Stimulated activated naive CD8-positive, alpha-beta T cell treated with anti-CD3 and anti-CD28 coated beads, Interleukin-15, amount 100 ng/mL, for 72 hours (primary cell): ENCODE data around the gene AMMECR1.
"Not testable (repeated sequence)": the region's sequence is repeated elsewhere in the genome, so short reads cannot be mapped to it uniquely, and the experiment has no call there.

Experiments used
- ATAC-seq: fragments of 150-1000 bp; cut with Tn5 transposase; 2 replicates; pipeline ENCODE4 v1.10.0; 2021; ENCODE audit warnings: mild to moderate bottlenecking, moderate library complexity
- DNase-seq, 2 donors: peaks; one replicate each; pipeline ENCODE4 v3.0.0; 2021 to 2022
- H3K27ac Mint-ChIP-seq, 2 donors: one replicate each; pipeline ENCODE4 v1.8.0; 2022; ENCODE audit warnings: mild to moderate bottlenecking in 2 of 2, mixed read lengths in 2 of 2, moderate library complexity in 2 of 2
- H3K27me3 Mint-ChIP-seq: one replicate; pipeline ENCODE4 v1.8.0; 2022; ENCODE audit warnings: mixed read lengths
- H3K4me1 Mint-ChIP-seq: one replicate; pipeline ENCODE4 v1.8.0; 2022; ENCODE audit warnings: mild to moderate bottlenecking, mixed read lengths
- H3K4me3 Mint-ChIP-seq, 2 donors: one replicate each; pipeline ENCODE4 v1.8.0; 2022; ENCODE audit warnings: mild to moderate bottlenecking in 2 of 2, mixed read lengths in 2 of 2, moderate library complexity in 1 of 2
- H3K9me3 Mint-ChIP-seq, 2 donors: one replicate each; pipeline ENCODE4 v1.8.0; 2022; ENCODE audit warnings: mixed read lengths in 2 of 2

AMMECR1 gene

DNA sequence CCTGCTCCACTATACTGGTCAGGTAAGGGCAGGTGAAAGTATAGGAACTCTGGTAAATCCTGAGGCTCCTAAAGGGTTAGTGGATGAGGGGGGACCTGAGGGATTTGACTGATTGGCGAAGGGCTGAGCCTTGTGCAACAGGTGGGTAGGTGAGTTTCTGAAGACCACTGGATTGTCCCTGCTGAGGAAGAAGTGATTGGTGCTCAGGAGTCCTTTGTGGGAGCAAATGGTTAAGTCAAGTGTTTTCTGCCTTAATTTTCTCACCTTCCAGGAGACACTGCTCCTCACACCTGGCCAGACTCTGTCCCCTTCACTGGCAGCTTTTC is 156.6 kb downstream of the AMMECR1 start:
- Mint-ChIP-seq H3K27me3 (no peaks in the 10 kb centered on the region), H3K4me1 (peaks cover 10% of the 10 kb centered on the region), H3K4me3 (no peak overlapping the region), H3K27ac (no peak overlapping the region), H3K9me3 (no peaks in the 10 kb centered on the region)
- no peak for ATAC-seq
- DNase-seq, result no peak

GRCh38 chrX:110159865-110160264 is 158.0 kb downstream of the AMMECR1 start:
- Mint-ChIP-seq H3K27ac (no peak overlapping the region), H3K9me3 (no peaks in the 10 kb centered on the region), H3K27me3 (no peaks in the 10 kb centered on the region), H3K4me1 (peaks cover 10% of the 10 kb centered on the region), H3K4me3 (no peak overlapping the region)
- ATAC-seq, result no peak
- DNase-seq, result no peak

DNA sequence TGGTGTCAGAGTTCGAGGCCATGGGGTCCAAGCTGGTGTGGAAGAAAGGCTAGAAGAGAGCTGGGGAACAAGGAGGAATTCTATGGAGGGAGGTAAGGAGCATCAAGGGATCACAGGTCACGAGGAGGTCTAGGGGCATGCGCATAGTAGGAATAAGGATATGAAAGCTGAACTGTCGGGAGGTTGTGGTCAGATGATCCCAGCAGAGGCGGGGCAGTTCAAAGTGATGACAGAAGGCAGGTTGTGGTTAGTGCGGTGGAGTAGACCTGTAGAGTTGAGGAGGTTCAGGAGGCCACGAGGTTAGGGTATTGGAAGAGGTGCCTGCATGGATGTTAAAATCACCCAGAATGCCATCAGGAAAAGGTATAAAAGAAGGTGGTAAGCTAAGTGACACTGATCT is 158.7 kb downstream of the AMMECR1 start:
- DNase-seq (no peak), ATAC-seq (no peak)
- Mint-ChIP-seq H3K4me1 (peaks cover 10% of the 10 kb centered on the region), H3K27ac (peak overlapping the region; percentile 37 to 64), H3K27me3 (no peaks in the 10 kb centered on the region), H3K9me3 (no peaks in the 10 kb centered on the region), H3K4me3 (no peak overlapping the region)

DNA sequence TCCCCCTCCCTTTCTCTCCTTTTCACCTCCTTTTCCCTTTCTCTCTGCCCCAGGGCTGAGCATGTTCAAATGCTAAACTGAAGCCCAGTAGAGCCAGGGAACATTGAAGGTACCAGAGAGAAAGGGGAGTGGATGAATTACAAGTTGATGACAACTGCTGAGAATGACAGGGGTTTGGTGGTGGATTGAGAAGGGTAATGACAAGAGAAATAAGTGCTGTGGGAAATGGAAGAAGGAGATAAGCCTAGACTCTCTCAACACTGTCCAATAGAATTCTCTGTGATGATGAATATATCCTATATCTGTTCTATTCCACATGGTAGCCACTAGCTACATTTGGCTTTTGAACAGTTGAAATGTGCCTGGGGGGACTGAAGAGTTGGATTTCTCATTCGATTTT is 160.4 kb downstream of the AMMECR1 start:
- H3K4me3 Mint-ChIP-seq, result no peak overlapping the region
- peaks cover 10% of the 10 kb centered on the region for H3K4me1 Mint-ChIP-seq
- ATAC-seq (no peak), DNase-seq (no peak)
- H3K27me3 Mint-ChIP-seq, result no peaks in the 10 kb centered on the region
- no peak overlapping the region for H3K27ac Mint-ChIP-seq
- no peaks in the 10 kb centered on the region for H3K9me3 Mint-ChIP-seq

- no peak for DNase-seq
- no peak overlapping the region for H3K27ac Mint-ChIP-seq
Observed at GRCh38 chrX:110156167-110156754, 161.6 kb downstream of the AMMECR1 start.

GRCh38 chrX:110155759-110156158 is 162.1 kb downstream of the AMMECR1 start:
- Mint-ChIP-seq H3K27me3 (no peaks in the 10 kb centered on the region), H3K27ac (no peak overlapping the region), H3K4me3 (no peak overlapping the region), H3K9me3 (no peaks in the 10 kb centered on the region), H3K4me1 (peaks cover 10% of the 10 kb centered on the region)
- no peak for DNase-seq
- ATAC-seq, result no peak

More at GRCh38 chrX:110156167-110156754, 161.6 kb downstream of the AMMECR1 start:
- no peak for ATAC-seq
- no peak overlapping the region for H3K4me3 Mint-ChIP-seq
- no peaks in the 10 kb centered on the region for H3K9me3 Mint-ChIP-seq
- peaks cover 10% of the 10 kb centered on the region for H3K4me1 Mint-ChIP-seq
- H3K27me3 Mint-ChIP-seq, result no peaks in the 10 kb centered on the region

- not testable (repeated sequence) for DNase-seq, H3K27me3 Mint-ChIP-seq, H3K4me1 Mint-ChIP-seq, ATAC-seq, H3K4me3 Mint-ChIP-seq, H3K9me3 Mint-ChIP-seq, H3K27ac Mint-ChIP-seq
Observed at GRCh38 chrX:110154328-110154727, 163.6 kb downstream of the AMMECR1 start.

GRCh38 chrX:110153896-110154295 is 164.0 kb downstream of the AMMECR1 start:
- Mint-ChIP-seq H3K9me3 (no peaks in the 10 kb centered on the region), H3K27me3 (no peaks in the 10 kb centered on the region), H3K27ac (no peak overlapping the region), H3K4me1 (peaks cover 1% of the 10 kb centered on the region), H3K4me3 (no peak overlapping the region)
- ATAC-seq (no peak), DNase-seq (no peak)

DNA sequence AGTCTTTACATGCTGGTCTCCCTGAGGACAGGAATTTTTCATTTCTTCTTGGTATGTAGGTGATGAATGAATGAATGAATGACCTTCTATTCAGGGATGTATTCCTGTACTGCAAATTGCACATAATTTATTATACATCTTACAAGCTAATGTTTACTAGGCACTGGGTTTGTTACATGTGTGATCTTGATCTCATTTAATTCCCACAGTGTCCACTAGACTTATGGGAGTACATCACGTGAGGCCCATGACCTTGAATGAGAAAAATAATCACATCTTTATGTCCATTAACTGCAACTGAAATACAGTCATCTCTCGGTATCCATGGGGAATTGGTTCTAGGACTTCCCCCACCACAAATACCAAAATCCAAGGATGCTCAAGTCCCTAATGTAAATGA is 164.6 kb downstream of the AMMECR1 start:
- Mint-ChIP-seq H3K27ac (no peak overlapping the region), H3K9me3 (no peaks in the 10 kb centered on the region), H3K4me3 (no peak overlapping the region), H3K4me1 (no peaks in the 10 kb centered on the region), H3K27me3 (no peaks in the 10 kb centered on the region)
- ATAC-seq (no peak), DNase-seq (no peak)

DNA sequence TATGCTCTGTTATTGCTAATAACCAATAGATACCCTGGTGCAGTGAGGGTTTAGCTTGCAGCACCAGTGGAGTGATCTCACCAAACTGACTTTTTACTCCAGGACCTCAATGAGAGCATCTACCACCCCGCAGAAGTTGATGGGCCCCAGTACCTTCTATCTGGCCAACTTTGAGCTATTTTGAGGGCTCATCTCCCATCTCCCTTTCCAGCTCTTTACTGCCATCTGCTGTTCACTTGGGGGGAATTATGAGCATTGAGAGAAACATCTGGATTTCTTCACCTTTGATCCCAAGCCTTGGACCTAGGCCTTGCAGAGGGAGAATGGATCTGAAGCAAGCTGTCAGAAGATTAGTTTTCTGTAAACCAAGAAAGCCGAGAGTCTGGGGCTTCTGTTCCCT is 171.4 kb downstream of the AMMECR1 start:
- H3K27ac Mint-ChIP-seq, result no peak overlapping the region
- peak; percentile 15 to 19 for DNase-seq
- ATAC-seq, result peak; percentile 56
- H3K27me3 Mint-ChIP-seq, result no peaks in the 10 kb centered on the region
- no peaks in the 10 kb centered on the region for H3K9me3 Mint-ChIP-seq
- no peaks in the 10 kb centered on the region for H3K4me1 Mint-ChIP-seq
- no peak overlapping the region for H3K4me3 Mint-ChIP-seq

- Mint-ChIP-seq H3K4me1 (no peaks in the 10 kb centered on the region), H3K27ac (no peak overlapping the region), H3K27me3 (no peaks in the 10 kb centered on the region), H3K9me3 (no peaks in the 10 kb centered on the region), H3K4me3 (no peak overlapping the region)
- ATAC-seq (no peak), DNase-seq (no peak)
Observed at GRCh38 chrX:110145854-110146253, 172.0 kb downstream of the AMMECR1 start.

GRCh38 chrX:110145311-110145710 is 172.6 kb downstream of the AMMECR1 start:
- no peak overlapping the region for H3K4me3 Mint-ChIP-seq
- no peak overlapping the region for H3K27ac Mint-ChIP-seq
- H3K4me1 Mint-ChIP-seq, result no peaks in the 10 kb centered on the region
- ATAC-seq, result no peak
- H3K9me3 Mint-ChIP-seq, result no peaks in the 10 kb centered on the region
- no peak for DNase-seq
- no peaks in the 10 kb centered on the region for H3K27me3 Mint-ChIP-seq
